ENCODE data around the gene NHLH1.
"Not testable (repeated sequence)": the region's sequence is repeated elsewhere in the genome, so short reads cannot be mapped to it uniquely, and the experiment has no call there.

NHLH1 gene

GRCh38 chr1:160376525-160377131 lies 9.8 kb downstream of the NHLH1 start:
- Histone ChIP-seq H2BK120ac (ENCODE audit: low read depth, low read length) (no peak overlapping the region), H3K4me2 (ENCODE audit: insufficient read depth, low read length, poor library complexity, severe bottlenecking) (no peak overlapping the region), H2BK5ac (ENCODE audit: low read length) (no peak overlapping the region), H3K4me1 (ENCODE audit: control insufficient read depth in 2 of 2, insufficient read depth in 1 of 2, low read depth in 1 of 2, low read length in 2 of 2) (peaks cover 21 to 26% of the 10 kb centered on the region in 2 donors), H3K14ac (ENCODE audit: low read length) (no peak overlapping the region), H3K9ac (ENCODE audit: low read depth, low read length, poor library complexity) (no peak overlapping the region), H3K79me1 (ENCODE audit: low read depth, low read length) (no peaks in the 10 kb centered on the region), H2BK12ac (ENCODE audit: low read length) (no peak overlapping the region), H4K8ac (ENCODE audit: low read depth, low read length) (no peak overlapping the region), H3K23ac (ENCODE audit: low read depth, low read length, poor library complexity) (no peak overlapping the region), H3K9me3 (replicated peaks in 1 of 2; ENCODE audit: control insufficient read depth in 2 of 2, insufficient read depth in 1 of 2, low read depth in 1 of 2, low read length in 2 of 2) (no peaks in the 10 kb centered on the region), H3K4me3 (ENCODE audit: low read length in 2 of 2) (peak overlapping the region in 1 of 2 donors; percentile 31), H4K91ac (ENCODE audit: low read depth, low read length, poor library complexity) (no peak overlapping the region), H3K36me3 (replicated peaks in 1 of 2; ENCODE audit: control insufficient read depth in 2 of 2, insufficient read depth in 2 of 2, low read length in 2 of 2) (no peaks in the 10 kb centered on the region), H2BK15ac (ENCODE audit: low read length) (no peak overlapping the region), H3K27ac (replicated peaks; ENCODE audit: low read length) (peak overlapping the region; percentile 91), H3K27me3 (ENCODE audit: control insufficient read depth in 3 of 3, insufficient read depth in 3 of 3, low read depth in 1 of 3, low read length in 3 of 3) (no peaks in the 10 kb centered on the region), H2AK5ac (ENCODE audit: low read depth, low read length) (no peak overlapping the region), H3K4ac (ENCODE audit: low read length) (no peak overlapping the region), H2AFZ (ENCODE audit: low read length) (peak overlapping the region; percentile 79), H3K18ac (ENCODE audit: low read length) (no peak overlapping the region)
- peak; percentile 67 for DNase-seq (ENCODE audit: low spot score)
- WGBS, 2 donors (ENCODE audit: extremely low coverage in 2 of 2, insufficient read length in 2 of 2, insufficient replicate concordance in 1 of 2): no CpG with 5 or more reads among the region's 5 CpGs

GRCh38 chr1:160377585-160378206 lies 10.8 kb downstream of the NHLH1 start:
- Histone ChIP-seq H2BK5ac (ENCODE audit: low read length) (no peak overlapping the region), H4K91ac (ENCODE audit: low read depth, low read length, poor library complexity) (no peak overlapping the region), H2AFZ (ENCODE audit: low read length) (peak overlapping the region; percentile 25), H3K4me2 (ENCODE audit: insufficient read depth, low read length, poor library complexity, severe bottlenecking) (no peak overlapping the region), H3K9me3 (replicated peaks in 1 of 2; ENCODE audit: control insufficient read depth in 2 of 2, insufficient read depth in 1 of 2, low read depth in 1 of 2, low read length in 2 of 2) (no peaks in the 10 kb centered on the region), H3K27ac (replicated peaks; ENCODE audit: low read length) (no peak overlapping the region), H3K4ac (ENCODE audit: low read length) (no peak overlapping the region), H4K8ac (ENCODE audit: low read depth, low read length) (no peak overlapping the region), H2BK12ac (ENCODE audit: low read length) (no peak overlapping the region), H2AK5ac (ENCODE audit: low read depth, low read length) (no peak overlapping the region), H3K18ac (ENCODE audit: low read length) (no peak overlapping the region), H2BK15ac (ENCODE audit: low read length) (peak overlapping the region; percentile 1), H3K4me1 (ENCODE audit: control insufficient read depth in 2 of 2, insufficient read depth in 1 of 2, low read depth in 1 of 2, low read length in 2 of 2) (peaks cover 21 to 26% of the 10 kb centered on the region in 2 donors), H2BK120ac (ENCODE audit: low read depth, low read length) (no peak overlapping the region), H3K27me3 (ENCODE audit: control insufficient read depth in 3 of 3, insufficient read depth in 3 of 3, low read depth in 1 of 3, low read length in 3 of 3) (no peaks in the 10 kb centered on the region), H3K14ac (ENCODE audit: low read length) (no peak overlapping the region), H3K36me3 (replicated peaks in 1 of 2; ENCODE audit: control insufficient read depth in 2 of 2, insufficient read depth in 2 of 2, low read length in 2 of 2) (no peaks in the 10 kb centered on the region), H3K23ac (ENCODE audit: low read depth, low read length, poor library complexity) (no peak overlapping the region), H3K79me1 (ENCODE audit: low read depth, low read length) (no peaks in the 10 kb centered on the region), H3K4me3 (ENCODE audit: low read length in 2 of 2) (no peak overlapping the region), H3K9ac (ENCODE audit: low read depth, low read length, poor library complexity) (no peak overlapping the region)
- WGBS, 2 donors (ENCODE audit: extremely low coverage in 2 of 2, insufficient read length in 2 of 2, insufficient replicate concordance in 1 of 2): no CpG with 5 or more reads among the region's 7 CpGs
- DNase-seq (ENCODE audit: low spot score): no peak

GRCh38 chr1:160384812-160385211 lies 17.9 kb downstream of the NHLH1 start:
- not testable (repeated sequence) for H2BK15ac ChIP-seq (ENCODE audit: low read length); H2AK5ac ChIP-seq (ENCODE audit: low read depth, low read length); H3K79me1 ChIP-seq (ENCODE audit: low read depth, low read length); H2AFZ ChIP-seq (ENCODE audit: low read length); H3K4me2 ChIP-seq (ENCODE audit: insufficient read depth, low read length, poor library complexity, severe bottlenecking); H3K4ac ChIP-seq (ENCODE audit: low read length); H2BK5ac ChIP-seq (ENCODE audit: low read length); H3K27ac ChIP-seq (replicated peaks; ENCODE audit: low read length); H3K14ac ChIP-seq (ENCODE audit: low read length); H3K9me3 ChIP-seq (replicated peaks in 1 of 2; ENCODE audit: control insufficient read depth in 2 of 2, insufficient read depth in 1 of 2, low read depth in 1 of 2, low read length in 2 of 2); H4K8ac ChIP-seq (ENCODE audit: low read depth, low read length); H3K4me1 ChIP-seq (ENCODE audit: control insufficient read depth in 2 of 2, insufficient read depth in 1 of 2, low read depth in 1 of 2, low read length in 2 of 2); H3K27me3 ChIP-seq (ENCODE audit: control insufficient read depth in 3 of 3, insufficient read depth in 3 of 3, low read depth in 1 of 3, low read length in 3 of 3); H3K23ac ChIP-seq (ENCODE audit: low read depth, low read length, poor library complexity); H3K18ac ChIP-seq (ENCODE audit: low read length); H2BK120ac ChIP-seq (ENCODE audit: low read depth, low read length); H2BK12ac ChIP-seq (ENCODE audit: low read length); H3K36me3 ChIP-seq (replicated peaks in 1 of 2; ENCODE audit: control insufficient read depth in 2 of 2, insufficient read depth in 2 of 2, low read length in 2 of 2); H3K9ac ChIP-seq (ENCODE audit: low read depth, low read length, poor library complexity); H3K4me3 ChIP-seq (ENCODE audit: low read length in 2 of 2); DNase-seq (ENCODE audit: low spot score); H4K91ac ChIP-seq (ENCODE audit: low read depth, low read length, poor library complexity)
- WGBS, 2 donors (ENCODE audit: extremely low coverage in 2 of 2, insufficient read length in 2 of 2, insufficient replicate concordance in 1 of 2): no CpG with 5 or more reads among the region's 2 CpGs

- H3K79me1 ChIP-seq (ENCODE audit: low read depth, low read length); H3K4me3 ChIP-seq (ENCODE audit: low read length in 2 of 2); H2BK5ac ChIP-seq (ENCODE audit: low read length); H3K14ac ChIP-seq (ENCODE audit: low read length); H3K4me1 ChIP-seq (ENCODE audit: control insufficient read depth in 2 of 2, insufficient read depth in 1 of 2, low read depth in 1 of 2, low read length in 2 of 2); H3K18ac ChIP-seq (ENCODE audit: low read length); H3K27ac ChIP-seq (replicated peaks; ENCODE audit: low read length); H2AFZ ChIP-seq (ENCODE audit: low read length); H3K9ac ChIP-seq (ENCODE audit: low read depth, low read length, poor library complexity); H3K4me2 ChIP-seq (ENCODE audit: insufficient read depth, low read length, poor library complexity, severe bottlenecking); H3K23ac ChIP-seq (ENCODE audit: low read depth, low read length, poor library complexity); H2BK12ac ChIP-seq (ENCODE audit: low read length); H3K27me3 ChIP-seq (ENCODE audit: control insufficient read depth in 3 of 3, insufficient read depth in 3 of 3, low read depth in 1 of 3, low read length in 3 of 3); H3K36me3 ChIP-seq (replicated peaks in 1 of 2; ENCODE audit: control insufficient read depth in 2 of 2, insufficient read depth in 2 of 2, low read length in 2 of 2); H3K4ac ChIP-seq (ENCODE audit: low read length); DNase-seq (ENCODE audit: low spot score); H4K8ac ChIP-seq (ENCODE audit: low read depth, low read length); H2AK5ac ChIP-seq (ENCODE audit: low read depth, low read length); H2BK15ac ChIP-seq (ENCODE audit: low read length); H4K91ac ChIP-seq (ENCODE audit: low read depth, low read length, poor library complexity); H3K9me3 ChIP-seq (replicated peaks in 1 of 2; ENCODE audit: control insufficient read depth in 2 of 2, insufficient read depth in 1 of 2, low read depth in 1 of 2, low read length in 2 of 2); H2BK120ac ChIP-seq (ENCODE audit: low read depth, low read length): not testable (repeated sequence)
- WGBS, 2 donors (ENCODE audit: extremely low coverage in 2 of 2, insufficient read length in 2 of 2, insufficient replicate concordance in 1 of 2): no CpG with 5 or more reads among the region's 4 CpGs
These were observed 21.5 kb downstream of the NHLH1 start for GRCh38 chr1:160388406-160388805.

Measured in neuronal stem cell (in vitro differentiated cells).